Vagina (tissue), 2 donors: ENCODE measurements around the gene KIF16B. TPM values are rescaled to one million over a fixed set of nuclear protein-coding genes. Genes with fewer than 3 reads are reported as not detected.

Experiments used
- DNase-seq, 2 donors: peaks; one replicate each; pipeline ENCODE4 v3.0.0-alpha.2; 2017; ENCODE audit errors: extremely low spot score in 2 of 2
- H3K27ac ChIP-seq: fragments of 200-600 bp; sonication (generic); one replicate; pipeline ENCODE4 v1.5.1; 2019
- H3K27me3 ChIP-seq: fragments of 200-600 bp; sonication (generic); one replicate; pipeline ENCODE4 v1.5.1; 2019
- H3K36me3 ChIP-seq, 2 donors: fragments of 200-600 bp; sonication (generic); one replicate each; pipeline ENCODE4 v1.5.1; 2017 to 2019
- H3K4me1 ChIP-seq: fragments of 200-600 bp; sonication (generic); one replicate; pipeline ENCODE4 v1.5.1; 2019
- H3K4me3 ChIP-seq, 2 donors: fragments of 200-600 bp; sonication (generic); 1 replicate in 1 of 2; 2 replicates in 1 of 2; pipeline ENCODE4 v1.5.1; 2016 to 2019
- H3K9me3 ChIP-seq: fragments of 200-600 bp; sonication (generic); one replicate; pipeline ENCODE4 v1.5.1; 2019
- CTCF ChIP-seq, 3 experiments: fragments of 450-650 bp in 2 of 3; fragments of 200-600 bp in 1 of 3; sonication (generic) in 1 of 3; IDR thresholded peaks; one replicate each; pipeline ENCODE4 v1.5.1; 2017 to 2019; ENCODE audit warnings: antibody characterized with exemption in 3 of 3, mild to moderate bottlenecking in 2 of 3, moderate library complexity in 2 of 3
- POLR2A ChIP-seq, 2 donors: fragments of 450-650 bp; IDR thresholded peaks; one replicate each; pipeline ENCODE4 v1.6.1; 2017; ENCODE audit warnings: antibody characterized with exemption in 2 of 2, mild to moderate bottlenecking in 2 of 2, moderate library complexity in 2 of 2
- POLR2AphosphoS5 ChIP-seq, 2 donors: sonication (generic); formaldehyde crosslinking; IDR thresholded peaks; one replicate each; pipeline ENCODE4 v1.9.0; 2017; ENCODE audit warnings: antibody characterized with exemption in 2 of 2, mild to moderate bottlenecking in 2 of 2, low read depth in 1 of 2; ENCODE audit not compliant: insufficient read depth in 1 of 2
- intact Hi-C: fragments of 100-400 bp; cut with DNase I; formaldehyde crosslinking; loops from one replicate; pipeline ENCODE4 v1.15.1; 2023
- total RNA-seq: library from RNA; depleted of rRNA; stranded (reverse); fragments of >200 nt; gene quantifications from one replicate; pipeline ENCODE4 v1.2.3, GENCODE V29; 2016

KIF16B gene
- total RNA-seq, 1 donor from 2014 or later, result 27.7 TPM

DNA sequence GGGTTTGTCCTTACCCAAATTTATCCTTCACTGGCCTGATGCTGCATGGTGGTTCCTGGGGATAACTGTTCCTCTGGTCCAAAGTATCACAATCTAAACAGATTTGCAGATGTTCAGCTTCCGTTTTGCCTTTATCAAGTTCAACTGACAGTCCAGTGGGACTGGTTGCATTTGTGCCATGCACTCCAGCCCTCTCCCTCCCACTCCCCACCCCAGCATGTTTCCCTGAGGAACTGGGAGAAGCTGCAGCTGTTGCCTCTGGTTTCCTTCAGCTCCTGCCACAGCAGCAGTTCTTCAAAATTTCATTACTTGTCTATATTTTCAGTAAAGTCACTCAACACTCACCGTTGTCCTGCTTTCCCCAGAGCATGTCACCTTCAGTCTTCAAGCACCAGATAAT, 39.5 kb upstream of the KIF16B start:
- TF ChIP-seq POLR2A (IDR thresholded peaks at IDR 0.05) (no peak), CTCF (IDR thresholded peaks at IDR 0.05) (no peak), POLR2AphosphoS5 (IDR thresholded peaks at IDR 0.05; ENCODE audit: insufficient read depth in 1 of 2, low read depth in 1 of 2) (no peak)
- Histone ChIP-seq H3K27ac (no peak overlapping the region), H3K4me3 (no peak overlapping the region), H3K9me3 (no peaks in the 10 kb centered on the region), H3K36me3 (no peaks in the 10 kb centered on the region), H3K27me3 (no peaks in the 10 kb centered on the region), H3K4me1 (peaks cover 5% of the 10 kb centered on the region)
- no peak for DNase-seq
- intact Hi-C loops, result no loop called here

GRCh38 chr20:16611817-16612216, 38.6 kb upstream of the KIF16B start:
- no peak for TF ChIP-seq POLR2AphosphoS5 (IDR thresholded peaks at IDR 0.05; ENCODE audit: insufficient read depth in 1 of 2, low read depth in 1 of 2)
- no peak for TF ChIP-seq CTCF (IDR thresholded peaks at IDR 0.05)
- TF ChIP-seq POLR2A (IDR thresholded peaks at IDR 0.05), result no peak
- Histone ChIP-seq H3K9me3 (no peaks in the 10 kb centered on the region), H3K4me3 (no peak overlapping the region), H3K36me3 (no peaks in the 10 kb centered on the region), H3K27ac (no peak overlapping the region), H3K27me3 (no peaks in the 10 kb centered on the region), H3K4me1 (peaks cover 5% of the 10 kb centered on the region)
- DNase-seq, result no peak
- intact Hi-C loops, result no loop called here

DNA sequence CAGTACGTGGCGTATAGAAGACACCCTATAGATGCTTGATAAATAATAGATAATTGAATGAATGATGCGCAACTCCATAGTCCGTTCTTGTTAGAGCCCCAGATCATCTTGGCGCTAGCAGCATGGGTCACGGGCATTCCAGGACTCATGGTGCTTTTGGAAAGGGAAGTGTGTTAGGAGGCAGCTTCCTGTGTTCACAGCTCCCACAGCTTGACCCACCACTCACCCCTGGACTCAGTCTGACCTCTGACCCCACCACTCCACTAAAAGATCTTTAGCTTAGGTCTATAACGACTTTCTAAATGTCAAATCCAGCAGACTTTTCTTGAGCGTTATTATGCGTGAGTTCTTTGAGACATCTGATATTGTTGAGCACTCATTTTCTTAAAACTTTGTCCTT, 35.8 kb upstream of the KIF16B start:
- no peak overlapping the region for H3K27ac ChIP-seq
- no peaks in the 10 kb centered on the region for H3K36me3 ChIP-seq
- H3K27me3 ChIP-seq, result no peaks in the 10 kb centered on the region
- no peak overlapping the region for H3K4me3 ChIP-seq
- no peak for DNase-seq
- H3K9me3 ChIP-seq, result no peaks in the 10 kb centered on the region
- TF ChIP-seq POLR2AphosphoS5 (IDR thresholded peaks at IDR 0.05; ENCODE audit: insufficient read depth in 1 of 2, low read depth in 1 of 2) (no peak), POLR2A (IDR thresholded peaks at IDR 0.05) (no peak), CTCF (IDR thresholded peaks at IDR 0.05) (no peak)
- intact Hi-C loops, result no loop called here
- no peaks in the 10 kb centered on the region for H3K4me1 ChIP-seq

GRCh38 chr20:16608277-16608650, 35.0 kb upstream of the KIF16B start:
- no peaks in the 10 kb centered on the region for H3K9me3 ChIP-seq
- no peak for DNase-seq
- H3K36me3 ChIP-seq, result no peaks in the 10 kb centered on the region
- H3K27ac ChIP-seq, result no peak overlapping the region
- H3K4me1 ChIP-seq, result no peaks in the 10 kb centered on the region
- H3K27me3 ChIP-seq, result no peaks in the 10 kb centered on the region
- no peak for TF ChIP-seq POLR2A (IDR thresholded peaks at IDR 0.05)
- TF ChIP-seq POLR2AphosphoS5 (IDR thresholded peaks at IDR 0.05; ENCODE audit: insufficient read depth in 1 of 2, low read depth in 1 of 2), result no peak
- TF ChIP-seq CTCF (IDR thresholded peaks at IDR 0.05), result no peak
- intact Hi-C loops, result no loop called here
- no peak overlapping the region for H3K4me3 ChIP-seq

- H3K4me1 ChIP-seq, result no peaks in the 10 kb centered on the region
- no peak overlapping the region for H3K27ac ChIP-seq
- no peaks in the 10 kb centered on the region for H3K9me3 ChIP-seq
- TF ChIP-seq POLR2AphosphoS5 (IDR thresholded peaks at IDR 0.05; ENCODE audit: insufficient read depth in 1 of 2, low read depth in 1 of 2) (no peak), POLR2A (IDR thresholded peaks at IDR 0.05) (no peak), CTCF (IDR thresholded peaks at IDR 0.05) (no peak)
- H3K4me3 ChIP-seq, result no peak overlapping the region
- DNase-seq, result no peak
- no peaks in the 10 kb centered on the region for H3K36me3 ChIP-seq
- intact Hi-C loops, result no loop called here
- no peaks in the 10 kb centered on the region for H3K27me3 ChIP-seq
Observed at GRCh38 chr20:16607364-16608276, 34.4 kb upstream of the KIF16B start.
